Measurements from ENCODE around the gene ZNRF3. TPM values are rescaled to one million over a fixed set of nuclear protein-coding genes. Genes with fewer than 3 reads are reported as not detected.
A peak's percentile ranks its signal among the peaks of the same experiment; 100 is the strongest.

Gene ZNRF3
- total and polyA plus RNA-seq, 2 experiments from 2014 or later = 0.56 to 3.9 TPM

GRCh38 chr22:29062286-29062821 lies 179.0 kb downstream of the ZNRF3 start:
- Histone ChIP-seq H3K9me3 (ENCODE audit: low read depth) (no peaks in the 10 kb centered on the region), H4K20me1 (ENCODE audit: insufficient read depth) (no peaks in the 10 kb centered on the region), H3F3A (ENCODE audit: insufficient read depth) (no peaks in the 10 kb centered on the region), H3K4me2 (ENCODE audit: unreplicated experiment) (no peak overlapping the region), H3K9me2 (ENCODE audit: insufficient read depth) (no peaks in the 10 kb centered on the region), H3K27ac (no peak overlapping the region), H3K9ac (no peak overlapping the region), H3K36me3 (ENCODE audit: low read depth) (no peaks in the 10 kb centered on the region), H3K4me1 (ENCODE audit: insufficient read depth) (no peaks in the 10 kb centered on the region), H3K79me2 (ENCODE audit: insufficient read depth) (no peaks in the 10 kb centered on the region), H2AFZ (no peak overlapping the region), H3K27me3 (replicated peaks; ENCODE audit: insufficient read depth) (0 out of 2 replicates have a peak, but pooled peaks cover 3% of the 10 kb centered on the region), H3K4me3 (no peak overlapping the region)
- peak; percentile 43 for DNase-seq
- TF ChIP-seq EZH2 (IDR thresholded peaks at IDR 0.05; ENCODE audit: insufficient read depth, poor library complexity, severe bottlenecking) (no peak), EZH2phosphoT487 (IDR thresholded peaks at IDR 0.05; ENCODE audit: insufficient read depth, low read depth) (no peak)
- WGBS, 2 experiments (ENCODE audit: low coverage in 1 of 2, low lambda C conversion rate in 2 of 2, missing lambda C conversion rate in 2 of 2) = 11 to 12% methylated on average over 8 of the region's 8 CpGs
- in situ Hi-C loops (cut with MboI) = no loop called here

GRCh38 chr22:29065468-29066190 lies 182.3 kb downstream of the ZNRF3 start:
- no peak overlapping the region for H3K4me2 ChIP-seq (ENCODE audit: unreplicated experiment)
- no peaks in the 10 kb centered on the region for H4K20me1 ChIP-seq (ENCODE audit: insufficient read depth)
- H3K9me2 ChIP-seq (ENCODE audit: insufficient read depth) = no peaks in the 10 kb centered on the region
- no peak overlapping the region for H2AFZ ChIP-seq
- TF ChIP-seq EZH2phosphoT487 (IDR thresholded peaks at IDR 0.05; ENCODE audit: insufficient read depth, low read depth) (no peak), EZH2 (IDR thresholded peaks at IDR 0.05; ENCODE audit: insufficient read depth, poor library complexity, severe bottlenecking) (no peak)
- H3K4me3 ChIP-seq = no peak overlapping the region
- H3K4me1 ChIP-seq (ENCODE audit: insufficient read depth) = no peaks in the 10 kb centered on the region
- no peak overlapping the region for H3K27ac ChIP-seq
- 0 out of 2 replicates have a peak, but pooled peaks cover 3% of the 10 kb centered on the region for H3K27me3 ChIP-seq (replicated peaks; ENCODE audit: insufficient read depth)
- H3K79me2 ChIP-seq (ENCODE audit: insufficient read depth) = no peaks in the 10 kb centered on the region
- H3K9ac ChIP-seq = no peak overlapping the region
- no peak for DNase-seq
- in situ Hi-C loops (cut with MboI) = no loop called here
- no peaks in the 10 kb centered on the region for H3K36me3 ChIP-seq (ENCODE audit: low read depth)
- H3K9me3 ChIP-seq (ENCODE audit: low read depth) = no peaks in the 10 kb centered on the region
- H3F3A ChIP-seq (ENCODE audit: insufficient read depth) = no peaks in the 10 kb centered on the region
- 53 to 64% methylated on average over 7 of the region's 7 CpGs for WGBS, 2 experiments (ENCODE audit: low coverage in 1 of 2, low lambda C conversion rate in 2 of 2, missing lambda C conversion rate in 2 of 2)

GRCh38 chr22:29069463-29069862 lies 186.1 kb downstream of the ZNRF3 start:
- Histone ChIP-seq H3K9me2 (ENCODE audit: insufficient read depth) (no peaks in the 10 kb centered on the region), H2AFZ (no peak overlapping the region), H3K9me3 (ENCODE audit: low read depth) (no peaks in the 10 kb centered on the region), H4K20me1 (ENCODE audit: insufficient read depth) (no peaks in the 10 kb centered on the region), H3K4me1 (ENCODE audit: insufficient read depth) (peaks cover 8% of the 10 kb centered on the region; the same call in 1 of the 2 replicates), H3F3A (ENCODE audit: insufficient read depth) (peaks cover 3% of the 10 kb centered on the region; the same call in 1 of the 2 replicates), H3K27ac (no peak overlapping the region), H3K36me3 (ENCODE audit: low read depth) (no peaks in the 10 kb centered on the region), H3K9ac (no peak overlapping the region), H3K4me2 (ENCODE audit: unreplicated experiment) (no peak overlapping the region), H3K4me3 (no peak overlapping the region), H3K79me2 (ENCODE audit: insufficient read depth) (no peaks in the 10 kb centered on the region), H3K27me3 (replicated peaks; ENCODE audit: insufficient read depth) (0 out of 2 replicates have a peak, but pooled peaks cover 3% of the 10 kb centered on the region)
- DNase-seq = no peak
- in situ Hi-C loops (cut with MboI) = no loop called here
- 95% methylated on average over 4 of the region's 4 CpGs for WGBS, 2 experiments (ENCODE audit: low coverage in 1 of 2, low lambda C conversion rate in 2 of 2, missing lambda C conversion rate in 2 of 2)
- TF ChIP-seq EZH2 (IDR thresholded peaks at IDR 0.05; ENCODE audit: insufficient read depth, poor library complexity, severe bottlenecking) = no peak
- TF ChIP-seq EZH2phosphoT487 (IDR thresholded peaks at IDR 0.05; ENCODE audit: insufficient read depth, low read depth) = no peak

- H3K36me3 ChIP-seq (ENCODE audit: low read depth) = no peaks in the 10 kb centered on the region
Observed at GRCh38 chr22:29070490-29070889, 187.1 kb downstream of the ZNRF3 start.

More at GRCh38 chr22:29070490-29070889, 187.1 kb downstream of the ZNRF3 start:
- Histone ChIP-seq H3F3A (ENCODE audit: insufficient read depth) (peaks cover 3% of the 10 kb centered on the region; the same call in 1 of the 2 replicates), H3K27ac (no peak overlapping the region), H3K4me2 (ENCODE audit: unreplicated experiment) (no peak overlapping the region), H3K9me3 (ENCODE audit: low read depth) (no peaks in the 10 kb centered on the region), H3K4me3 (no peak overlapping the region), H2AFZ (no peak overlapping the region), H3K4me1 (ENCODE audit: insufficient read depth) (peaks cover 8% of the 10 kb centered on the region; the same call in 1 of the 2 replicates), H3K9me2 (ENCODE audit: insufficient read depth) (no peaks in the 10 kb centered on the region), H3K79me2 (ENCODE audit: insufficient read depth) (no peaks in the 10 kb centered on the region), H4K20me1 (ENCODE audit: insufficient read depth) (no peaks in the 10 kb centered on the region), H3K27me3 (replicated peaks; ENCODE audit: insufficient read depth) (0 out of 2 replicates have a peak, but pooled peaks cover 3% of the 10 kb centered on the region), H3K9ac (no peak overlapping the region)
- no peak for DNase-seq
- WGBS, 2 experiments (ENCODE audit: low coverage in 1 of 2, low lambda C conversion rate in 2 of 2, missing lambda C conversion rate in 2 of 2) = 93 to 97% methylated on average over 4 of the region's 4 CpGs
- in situ Hi-C loops (cut with MboI) = no loop called here
- TF ChIP-seq EZH2 (IDR thresholded peaks at IDR 0.05; ENCODE audit: insufficient read depth, poor library complexity, severe bottlenecking) (no peak), EZH2phosphoT487 (IDR thresholded peaks at IDR 0.05; ENCODE audit: insufficient read depth, low read depth) (no peak)
